ENCODE measurements around the gene ATOX1.
A peak's percentile ranks its signal among the peaks of the same experiment; 100 is the strongest.

Gene ATOX1

DNA sequence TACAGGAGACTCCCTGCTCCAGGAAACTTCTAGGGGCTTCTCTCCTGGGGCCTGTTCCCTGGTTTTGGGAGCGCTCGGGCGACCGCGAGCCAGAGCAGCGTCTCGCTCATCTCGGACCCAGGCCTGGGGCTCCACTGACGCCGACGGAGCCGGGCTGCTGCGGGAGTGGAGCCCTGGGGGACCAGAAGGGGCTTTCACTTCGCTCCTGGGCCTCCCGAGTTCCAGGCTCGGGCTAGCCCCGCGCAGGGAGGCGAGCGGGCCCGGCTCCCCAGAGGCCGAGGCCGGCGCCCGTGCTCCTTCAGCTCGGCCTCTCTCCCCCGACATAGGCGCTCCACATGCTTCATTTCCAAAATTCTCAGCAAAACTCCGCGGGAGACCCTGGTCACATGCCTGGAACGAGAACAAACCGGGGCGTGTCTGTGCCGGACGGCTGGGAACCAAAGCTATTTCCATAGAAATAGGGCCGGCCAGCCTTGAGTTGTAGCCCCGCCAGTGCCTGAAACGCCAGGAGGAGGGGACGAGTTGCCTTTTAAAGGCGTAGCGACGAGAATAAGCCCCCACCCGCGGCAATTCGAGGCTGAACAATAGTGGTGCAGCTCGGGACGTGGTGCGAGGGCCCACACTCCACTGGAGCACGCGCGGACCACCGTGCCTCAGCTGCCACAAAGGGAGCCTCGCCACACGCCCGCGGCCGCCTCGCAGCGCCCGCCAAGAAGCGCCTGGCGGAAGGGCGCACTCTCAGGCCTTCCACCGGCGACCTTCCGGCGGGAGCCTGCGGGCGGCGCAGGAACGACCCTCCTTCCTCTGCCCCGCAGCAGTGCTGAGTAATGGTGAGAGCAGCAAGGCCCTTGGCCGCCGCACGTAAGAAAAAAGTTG lies 12.2 kb upstream of the ATOX1 start:
- peak; percentile 58 for DNase-seq (ENCODE audit: low read depth)

DNA sequence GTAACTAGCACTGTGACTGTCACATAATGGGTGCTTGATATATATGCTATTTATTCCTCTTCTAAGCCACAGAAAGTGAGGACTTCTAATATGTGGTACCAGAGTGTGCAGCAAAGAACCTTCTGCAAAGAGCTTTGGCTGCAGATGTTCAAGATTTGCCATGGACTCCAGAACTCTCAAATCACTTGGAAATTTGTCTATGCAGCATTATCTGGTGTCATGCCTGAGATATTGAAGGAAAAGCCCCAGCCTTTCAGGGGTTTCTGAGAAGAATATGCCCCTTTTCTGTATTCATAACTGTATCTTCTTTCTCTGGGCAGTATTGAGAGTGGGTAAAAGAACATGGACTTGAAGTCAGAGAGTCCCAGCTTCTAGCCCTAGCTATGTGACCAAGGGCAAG lies 8.5 kb upstream of the ATOX1 start:
- DNase-seq (ENCODE audit: low read depth), result no peak

DNA sequence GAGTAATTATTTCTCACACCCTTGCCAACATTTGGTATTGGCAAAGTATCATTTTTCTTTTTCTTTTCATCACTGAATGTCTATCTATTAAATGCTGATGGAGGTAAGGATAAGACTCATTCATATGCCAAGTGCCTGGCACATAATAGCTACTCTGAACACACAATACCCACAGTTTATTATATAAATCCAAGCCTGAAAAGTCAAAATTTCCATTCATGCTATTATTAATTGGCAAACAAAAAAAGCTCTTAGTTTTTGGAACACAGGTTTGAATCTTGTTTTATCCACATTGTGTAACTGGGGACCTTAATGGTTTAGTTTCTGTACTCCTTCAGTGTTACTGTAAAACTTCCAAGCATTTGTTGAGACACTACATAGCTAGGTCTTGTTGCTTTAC lies 6.4 kb upstream of the ATOX1 start:
- DNase-seq (ENCODE audit: low read depth), result no peak

DNA sequence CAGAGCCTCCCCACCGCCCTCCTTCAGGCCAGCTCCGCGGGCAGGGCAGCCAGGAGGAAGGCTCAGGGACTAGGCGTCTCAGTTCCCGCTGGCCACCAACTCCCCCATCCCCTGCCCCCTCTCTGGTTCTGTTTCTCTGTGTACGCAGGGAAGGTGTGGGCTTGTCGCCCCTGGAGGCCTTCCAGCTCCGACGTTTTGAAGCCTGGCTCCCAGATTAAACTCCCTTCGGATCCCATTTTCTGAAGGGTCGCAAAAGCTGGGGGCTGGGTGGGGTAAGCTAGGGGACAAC lies 346 bp downstream of the ATOX1 start:
- DNase-seq (ENCODE audit: low read depth), result no peak

DNA sequence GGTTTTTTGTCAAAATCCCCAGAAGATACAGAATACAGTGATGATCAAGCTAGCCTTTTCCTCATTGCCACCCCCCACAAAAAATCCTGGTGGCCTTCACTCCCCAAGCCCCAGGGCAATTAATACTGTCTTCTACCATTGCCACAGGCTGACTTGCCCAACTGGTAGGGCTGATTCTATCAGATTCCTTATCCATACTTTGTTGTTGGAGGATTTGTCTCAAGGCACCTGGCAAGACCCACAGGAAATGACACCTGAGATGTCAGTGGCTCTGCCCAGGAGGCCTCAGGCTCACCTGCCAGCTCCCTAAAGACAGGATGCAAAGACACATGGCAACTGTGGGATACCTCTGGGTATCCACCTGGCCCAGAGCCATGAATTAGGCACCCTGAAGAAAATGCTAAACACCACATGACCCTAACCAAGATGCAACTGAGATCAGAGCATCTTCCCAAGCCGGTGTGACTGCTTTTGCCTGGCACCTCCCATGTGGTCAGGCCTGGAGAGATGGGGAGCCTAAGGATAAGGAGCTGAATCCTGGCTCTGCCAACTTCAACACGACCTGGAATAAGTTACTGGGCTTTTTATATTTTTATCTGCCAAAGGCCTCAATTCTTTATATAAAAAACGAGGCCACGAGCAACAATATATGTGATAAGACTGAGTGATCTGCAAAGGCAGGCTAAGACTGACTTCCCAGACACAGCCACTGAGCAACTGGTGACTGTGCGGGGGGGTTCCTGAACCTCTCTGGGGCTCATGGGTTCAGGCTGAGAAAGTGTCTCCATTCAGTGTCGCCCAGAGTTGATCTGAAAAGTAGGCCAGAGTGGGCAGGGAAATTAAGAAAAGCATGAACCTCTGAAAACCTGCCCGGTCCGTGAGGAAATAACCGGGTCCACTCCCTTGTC lies 944 bp downstream of the ATOX1 start:
- DNase-seq (ENCODE audit: low read depth), result no peak

DNA sequence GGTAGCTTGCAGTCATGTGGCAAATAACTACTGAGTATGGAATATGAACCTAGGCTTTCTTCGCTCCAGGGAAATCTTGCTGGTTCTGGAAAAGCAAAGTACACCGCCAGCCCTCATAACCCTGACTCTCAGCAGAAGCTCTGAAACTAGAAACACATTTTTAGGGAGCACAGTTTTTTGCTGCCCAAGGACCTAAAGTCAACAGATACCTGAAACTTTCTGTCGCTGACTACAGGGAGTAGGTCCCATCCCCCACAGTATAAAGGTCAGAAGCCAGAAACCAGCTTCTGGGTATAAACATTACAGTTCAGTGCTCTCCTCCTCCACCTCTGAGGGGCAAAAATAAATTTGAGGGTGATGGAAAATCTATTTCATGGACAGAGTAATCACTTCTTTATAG lies 3.0 kb downstream of the ATOX1 start:
- no peak for DNase-seq (ENCODE audit: low read depth)

DNA sequence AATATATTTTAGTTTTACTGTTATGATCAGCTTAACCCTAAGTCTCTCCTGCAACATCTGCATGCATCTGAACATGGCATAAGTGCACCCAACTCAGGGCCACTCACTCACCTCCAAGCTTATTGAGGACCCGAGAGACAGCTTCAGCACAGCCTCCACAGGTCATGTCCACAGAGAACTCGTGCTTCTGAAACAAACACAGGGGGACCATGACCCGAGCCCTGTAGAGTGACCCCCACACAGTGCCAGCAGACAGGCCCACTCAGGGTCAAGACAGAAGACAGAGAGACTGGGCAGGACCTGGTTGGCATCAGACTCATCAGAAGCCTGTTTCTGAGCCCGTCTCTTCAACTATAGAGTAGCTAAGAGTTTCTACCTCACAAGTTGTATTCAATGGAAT lies 6.8 kb downstream of the ATOX1 start:
- DNase-seq (ENCODE audit: low read depth), result no peak

DNA sequence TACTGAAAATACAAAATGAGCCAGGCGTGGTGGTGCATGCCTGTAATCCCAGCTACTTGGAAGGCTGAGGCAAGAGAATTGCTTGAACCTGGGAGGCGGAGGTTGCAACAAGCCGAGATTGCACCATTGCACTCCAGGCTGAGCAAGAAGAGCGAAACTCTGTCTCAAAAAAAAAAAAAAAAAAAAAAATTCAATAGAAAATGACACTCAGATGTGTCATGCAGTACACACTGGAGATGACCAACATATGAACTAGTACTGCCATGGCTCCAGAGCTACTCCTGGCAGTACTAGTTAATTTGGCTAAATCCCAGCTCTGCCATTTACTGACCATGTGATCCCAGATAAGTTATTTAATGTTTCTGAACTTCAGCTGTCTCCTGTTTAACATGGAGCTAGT lies 7.3 kb downstream of the ATOX1 start:
- no peak for DNase-seq (ENCODE audit: low read depth)

DNA sequence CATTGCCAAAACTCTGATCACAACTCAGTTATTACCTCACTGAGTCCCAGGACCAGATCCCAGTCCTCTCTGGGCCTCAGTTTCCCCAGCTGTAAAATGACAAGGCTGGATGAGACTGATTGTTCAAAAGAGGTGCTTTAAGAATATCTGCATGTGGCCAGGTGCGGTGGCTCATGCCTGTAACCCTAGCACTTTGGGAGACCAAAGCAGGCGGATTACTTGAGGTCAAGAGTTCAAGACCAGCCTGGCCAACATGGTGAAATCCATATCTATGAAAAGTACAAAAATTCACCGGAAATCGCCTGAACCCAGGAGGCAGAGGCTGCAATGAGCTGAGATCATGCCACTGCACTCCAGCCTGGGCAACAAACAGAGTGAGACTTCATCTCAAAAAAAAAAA lies 8.3 kb downstream of the ATOX1 start:
- no peak for DNase-seq (ENCODE audit: low read depth)

DNA sequence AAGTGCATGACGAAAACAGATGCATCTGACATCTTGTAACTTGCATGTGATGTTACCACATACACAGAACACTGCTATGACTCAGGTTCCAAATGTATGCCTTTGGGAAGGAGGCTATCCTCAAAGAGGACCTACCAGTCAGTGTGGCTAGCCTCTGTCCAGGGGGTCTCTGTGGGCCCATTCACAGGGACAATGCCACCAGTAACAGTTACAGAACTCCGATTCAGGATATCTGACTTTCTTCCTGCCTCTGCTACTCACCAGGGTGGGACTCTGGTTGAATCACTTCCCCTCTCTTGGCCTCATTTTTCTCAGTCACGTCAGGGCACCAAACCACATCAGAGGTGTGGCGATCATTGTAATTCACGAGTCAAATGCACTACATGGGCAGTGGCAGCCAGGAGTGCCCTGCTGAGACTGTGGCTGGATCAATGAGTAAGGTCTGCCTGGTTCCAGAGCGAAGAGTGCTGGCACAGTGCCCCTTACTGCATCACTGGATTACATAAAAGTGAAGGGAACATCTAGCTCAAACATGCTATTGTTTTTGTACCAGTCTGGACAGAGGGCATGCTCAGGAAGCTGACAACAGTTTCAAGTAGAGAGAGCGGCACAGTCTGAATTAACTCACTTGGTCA lies 13.2 kb downstream of the ATOX1 start:
- DNase-seq (ENCODE audit: low read depth), result no peak

DNA sequence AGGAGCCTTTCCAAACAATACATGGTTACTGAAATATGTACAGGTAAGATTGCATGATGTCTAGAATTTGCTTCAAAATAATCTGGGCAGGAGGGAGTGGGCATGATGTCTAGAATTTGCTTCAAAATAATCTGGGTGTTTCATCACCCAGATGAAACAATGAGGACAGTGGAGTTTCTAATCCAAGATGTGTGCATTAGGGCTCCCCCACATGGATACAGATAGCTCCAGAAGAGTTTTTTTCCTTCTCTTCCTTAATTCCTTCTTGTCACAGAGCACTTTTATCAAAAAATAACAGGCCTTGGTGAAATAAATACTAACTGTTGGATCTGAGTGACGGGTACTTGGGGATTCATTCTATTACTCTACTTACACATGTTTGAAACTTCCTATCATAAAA lies 14.9 kb downstream of the ATOX1 start:
- no peak for DNase-seq (ENCODE audit: low read depth)

DNA sequence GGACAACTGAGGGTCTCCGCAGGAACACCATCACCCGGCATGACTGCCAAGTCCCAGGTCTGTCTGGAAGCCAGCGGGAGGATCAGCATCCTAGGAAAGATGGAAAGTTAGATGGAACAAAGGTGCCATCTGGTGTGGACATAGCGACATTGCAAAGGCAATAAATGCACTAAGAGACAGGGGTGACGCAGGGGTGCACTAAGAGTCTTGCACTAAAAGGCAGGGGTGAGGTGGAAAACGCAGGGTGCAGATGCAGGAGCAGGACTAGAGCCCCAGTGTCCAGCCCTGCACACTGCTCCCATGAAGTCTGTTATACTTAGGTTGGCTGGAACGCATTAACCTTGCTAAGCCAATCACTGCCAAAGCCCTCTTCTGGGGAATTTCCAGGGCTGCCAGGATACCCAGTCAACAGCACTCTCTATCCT lies 15.5 kb downstream of the ATOX1 start:
- no peak for DNase-seq (ENCODE audit: low read depth)

DNA sequence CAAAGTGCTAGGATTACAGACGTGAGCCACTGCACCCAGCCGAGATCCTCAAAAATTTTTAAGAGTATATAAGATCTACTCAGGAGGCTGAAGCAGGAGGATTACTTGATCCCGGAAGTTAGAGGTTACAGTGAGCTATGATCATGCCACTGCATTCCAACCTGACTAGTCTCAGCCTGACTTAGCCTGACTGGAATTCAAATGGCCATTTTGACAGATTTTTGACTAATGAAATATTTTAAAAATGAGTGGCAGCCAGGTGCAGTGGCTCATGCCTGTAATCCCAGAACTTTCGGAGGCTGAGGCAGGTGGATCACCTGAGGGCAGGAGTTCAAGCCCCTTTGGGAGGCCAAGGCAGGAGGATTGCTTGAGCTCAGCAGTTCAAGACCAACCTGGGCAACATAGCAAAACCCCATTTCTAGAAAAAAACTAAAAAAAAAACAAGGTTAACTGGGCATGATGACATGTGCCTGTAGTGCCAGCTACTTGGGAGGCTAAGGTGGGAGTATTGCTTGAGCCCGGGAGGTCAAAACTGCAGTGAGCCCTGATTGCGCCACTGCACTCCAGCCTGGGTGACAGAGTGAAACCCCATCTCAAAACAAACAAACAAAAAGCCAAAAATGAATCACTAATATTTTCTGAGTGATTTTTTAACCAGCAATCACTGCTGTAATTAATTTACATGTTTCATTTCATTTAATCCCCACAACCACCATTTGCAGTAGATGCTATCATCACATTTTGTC lies 16.6 kb downstream of the ATOX1 start:
- no peak for DNase-seq (ENCODE audit: low read depth)

DNA sequence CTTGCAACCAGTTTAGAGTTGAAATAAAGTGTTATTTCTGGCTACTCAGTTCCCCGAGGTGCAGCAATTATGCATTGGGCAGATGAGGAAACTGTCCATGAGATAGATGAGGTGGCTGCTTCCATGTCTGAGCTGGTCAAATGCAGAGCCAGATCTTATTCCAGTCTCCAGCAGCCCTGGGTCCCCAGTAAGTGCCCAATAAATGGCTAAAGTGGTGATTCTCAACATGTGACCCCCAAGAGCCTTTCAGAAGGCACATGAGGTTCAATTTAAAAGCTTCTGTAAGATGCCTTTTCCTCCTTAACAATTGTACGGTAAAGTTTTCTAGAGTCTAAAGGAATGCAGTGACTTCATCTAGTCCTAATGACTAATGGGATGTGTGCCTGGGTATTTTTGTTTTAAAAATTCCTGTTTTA lies 17.5 kb downstream of the ATOX1 start:
- no peak for DNase-seq (ENCODE audit: low read depth)

DNA sequence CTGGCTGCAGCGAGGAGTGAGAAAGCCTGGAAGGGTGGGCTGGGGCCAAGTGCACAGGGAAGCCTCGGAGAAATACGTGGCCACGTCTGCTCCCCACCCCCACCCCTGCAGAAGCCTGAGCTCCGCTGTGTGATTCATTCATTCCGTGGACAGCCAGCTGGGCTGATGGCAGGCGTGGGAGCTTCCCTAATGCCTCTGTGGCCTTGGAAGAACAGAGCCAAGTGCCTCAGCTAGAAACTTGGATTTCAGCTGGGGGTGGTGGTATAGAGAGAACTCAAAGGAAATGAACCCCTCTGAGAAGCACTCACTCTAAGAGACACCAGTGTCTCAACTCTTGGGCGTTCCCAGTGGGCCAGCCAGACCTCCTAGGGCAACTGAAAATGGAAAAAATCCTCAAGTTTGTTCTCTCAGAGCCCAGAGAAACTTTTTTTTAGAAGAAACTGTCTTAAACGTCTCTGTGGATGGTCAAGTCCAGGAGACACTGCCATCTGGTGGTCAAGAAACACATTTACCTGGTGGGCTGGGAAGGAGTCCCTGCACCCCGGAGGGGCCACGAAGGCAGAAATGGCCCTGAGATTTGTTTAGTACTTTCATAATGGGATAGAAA lies 18.0 kb downstream of the ATOX1 start:
- no peak for DNase-seq (ENCODE audit: low read depth)

DNA sequence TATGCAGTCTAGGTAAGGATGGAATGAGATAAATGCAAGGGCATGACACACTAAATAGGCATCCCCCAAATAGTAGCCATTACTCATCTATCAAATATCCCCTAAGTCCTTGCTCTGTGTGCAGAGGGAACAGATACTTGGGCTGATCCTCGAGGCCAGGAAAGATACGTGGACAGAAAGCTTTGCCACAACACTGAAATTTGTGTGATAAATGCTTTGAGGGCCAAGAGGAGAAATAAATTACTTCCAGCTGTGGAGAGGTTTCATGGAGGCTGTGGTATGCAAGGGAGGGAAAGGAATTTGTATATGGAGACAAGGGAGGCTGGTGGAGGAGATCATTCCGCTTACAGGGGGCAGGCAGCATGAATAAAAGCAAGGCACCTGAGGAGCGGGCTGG lies 18.5 kb downstream of the ATOX1 start:
- DNase-seq (ENCODE audit: low read depth), result no peak

DNA sequence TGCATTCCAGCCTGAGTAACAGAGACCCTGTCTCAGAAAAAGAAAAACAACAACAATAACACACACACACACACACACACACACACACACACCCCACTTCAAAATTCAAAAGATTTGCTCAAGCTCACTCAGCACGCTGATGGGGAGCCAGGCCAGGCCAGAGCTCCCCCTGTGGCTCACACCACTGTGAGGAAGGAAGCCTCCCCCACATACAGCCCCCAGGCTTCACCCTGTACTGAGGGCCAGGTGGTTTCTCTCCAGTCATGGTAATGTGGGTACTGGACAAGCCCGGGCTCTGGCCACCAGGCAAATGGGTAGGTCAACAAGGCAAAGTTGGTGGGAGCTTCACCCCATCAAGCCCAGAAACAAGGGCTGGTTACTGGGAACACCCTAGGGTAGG lies 19.0 kb downstream of the ATOX1 start:
- DNase-seq (ENCODE audit: low read depth), result no peak

DNA sequence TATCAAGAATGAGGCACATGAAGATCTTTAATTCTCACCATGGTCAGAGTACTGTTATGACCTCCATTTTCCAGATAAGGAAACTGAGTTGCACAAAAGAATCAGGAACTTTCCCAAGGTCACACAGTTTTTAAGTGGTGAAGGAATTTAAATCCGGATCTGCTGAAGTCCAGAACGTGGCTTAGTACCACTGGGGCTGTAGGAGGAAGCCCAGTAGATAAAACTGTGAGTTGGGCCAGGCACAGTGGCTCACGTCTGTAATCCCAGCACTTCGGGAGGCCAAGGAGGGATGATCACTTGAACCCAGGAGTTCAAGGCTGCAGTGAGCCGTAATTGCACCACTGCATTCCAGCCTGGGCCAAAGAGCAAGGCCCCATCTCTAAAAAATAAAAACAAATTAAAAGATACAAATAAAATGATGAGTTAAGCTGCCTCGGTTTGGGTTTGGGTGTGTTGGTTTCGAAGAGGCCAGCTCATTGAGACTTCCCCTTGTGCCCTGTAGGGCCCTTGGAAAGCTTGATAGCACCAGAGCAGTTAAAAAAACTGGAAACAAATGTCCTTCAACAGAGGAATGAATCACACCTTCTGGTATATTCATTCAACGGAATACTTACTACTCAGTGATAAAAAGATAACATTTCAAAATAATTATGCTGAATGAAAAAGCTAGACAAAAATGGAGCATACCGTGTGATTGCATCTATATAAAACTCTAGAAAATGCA lies 20.1 kb downstream of the ATOX1 start:
- no peak for DNase-seq (ENCODE audit: low read depth)

DNA sequence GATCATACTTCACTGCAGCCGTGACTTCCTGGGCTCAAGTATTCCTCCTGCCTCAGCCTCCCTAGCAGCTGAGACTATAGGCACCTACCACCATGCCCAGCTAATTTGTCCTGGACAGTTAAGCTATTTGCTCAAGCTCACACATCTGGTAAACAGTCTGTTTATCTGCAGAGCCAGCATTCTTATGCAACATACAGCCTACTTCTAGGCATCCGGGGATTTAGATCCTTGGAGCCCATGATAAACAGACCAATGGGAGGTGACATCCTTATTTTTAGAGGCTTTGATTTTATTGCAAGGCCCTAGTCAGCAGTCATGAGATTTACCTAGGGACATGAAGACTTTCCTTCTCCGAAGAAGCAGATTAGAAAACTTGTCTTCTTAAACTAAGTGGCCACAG lies 21.0 kb downstream of the ATOX1 start:
- DNase-seq (ENCODE audit: low read depth), result no peak

DNA sequence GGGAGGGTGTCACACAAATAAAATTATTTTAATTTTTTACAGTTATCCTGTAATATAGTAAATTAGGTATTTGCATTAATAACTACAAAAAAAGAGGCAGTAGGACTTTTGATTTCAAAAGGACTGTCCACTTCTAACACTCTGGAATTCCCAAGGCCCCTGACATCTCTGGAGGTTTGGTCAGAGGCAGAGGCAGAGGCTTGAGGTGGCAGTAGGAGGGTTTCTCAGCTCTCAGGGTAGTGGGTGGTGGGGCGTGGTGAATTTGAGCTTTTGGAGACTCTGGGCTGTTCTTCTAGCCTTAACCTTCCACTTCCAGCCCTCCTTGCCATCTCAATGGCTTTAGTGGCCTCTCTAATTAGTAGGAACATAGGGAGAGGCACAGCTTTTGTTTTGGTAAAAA lies 22.8 kb downstream of the ATOX1 start:
- DNase-seq (ENCODE audit: low read depth), result no peak

DNA sequence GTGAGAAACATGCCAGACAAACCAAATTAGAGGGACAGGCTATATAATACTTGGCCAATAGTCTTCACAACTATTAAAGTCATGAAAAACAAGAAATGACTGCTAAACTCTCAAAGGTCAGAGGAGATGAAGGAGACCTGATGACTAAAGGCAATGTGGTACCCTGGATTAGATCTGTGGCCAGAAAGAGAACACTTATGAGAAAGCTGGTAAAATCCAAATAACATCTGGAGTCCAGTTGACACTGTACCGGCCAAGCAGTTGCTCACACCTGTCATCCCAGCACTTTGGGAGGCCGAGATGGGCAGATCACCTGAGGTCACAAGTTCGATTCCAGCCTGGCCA lies 24.4 kb downstream of the ATOX1 start:
- DNase-seq (ENCODE audit: low read depth), result no peak

Measured in CMK (cell line).